ENCODE data around the gene SLC25A24. TPM values are rescaled to one million over a fixed set of nuclear protein-coding genes. Genes with fewer than 3 reads are reported as not detected.
"Not testable (repeated sequence)": the region's sequence is repeated elsewhere in the genome, so short reads cannot be mapped to it uniquely, and the experiment has no call there.

SLC25A24 gene
- total RNA-seq, 1 experiment from 2014 or later, result 86.8 TPM

GRCh38 chr1:108208724-108209446 lies 8.7 kb upstream of the SLC25A24 start:
- Histone ChIP-seq H3K9me3 (ENCODE audit: low read length) (no peaks in the 10 kb centered on the region), H3K4me1 (ENCODE audit: low read length) (no peaks in the 10 kb centered on the region), H3K79me2 (ENCODE audit: low read length) (no peaks in the 10 kb centered on the region), H2AFZ (ENCODE audit: low read length) (peak overlapping the region; percentile 32; the same call in 1 of the 2 replicates), H3K36me3 (ENCODE audit: insufficient read depth, low read length) (no peaks in the 10 kb centered on the region), H3K27ac (ENCODE audit: low read length) (no peak overlapping the region), H3K9me2 (replicated peaks; ENCODE audit: insufficient read depth, low read length) (no peaks in the 10 kb centered on the region), H3K4me3 (ENCODE audit: low read length) (no peak overlapping the region), H4K20me1 (ENCODE audit: insufficient read depth, low read depth, low read length) (no peaks in the 10 kb centered on the region), H3K27me3 (ENCODE audit: low read length) (no peaks in the 10 kb centered on the region), H3K4me2 (ENCODE audit: low read depth, low read length, poor library complexity, severe bottlenecking) (no peak overlapping the region), H3K9ac (ENCODE audit: low read length) (no peak overlapping the region)
- no peak for DNase-seq

GRCh38 chr1:108203582-108203981 lies 3.4 kb upstream of the SLC25A24 start:
- not testable (repeated sequence) for H2AFZ ChIP-seq (ENCODE audit: low read length); H3K36me3 ChIP-seq (ENCODE audit: insufficient read depth, low read length); H3K4me2 ChIP-seq (ENCODE audit: low read depth, low read length, poor library complexity, severe bottlenecking); H3K4me3 ChIP-seq (ENCODE audit: low read length); H4K20me1 ChIP-seq (ENCODE audit: insufficient read depth, low read depth, low read length); H3K27me3 ChIP-seq (ENCODE audit: low read length); H3K27ac ChIP-seq (ENCODE audit: low read length); H3K9me2 ChIP-seq (replicated peaks; ENCODE audit: insufficient read depth, low read length); H3K9ac ChIP-seq (ENCODE audit: low read length); DNase-seq; H3K9me3 ChIP-seq (ENCODE audit: low read length)
- peaks cover 14% of the 10 kb centered on the region for H3K79me2 ChIP-seq (ENCODE audit: low read length)
- peaks cover 17% of the 10 kb centered on the region for H3K4me1 ChIP-seq (ENCODE audit: low read length)

GRCh38 chr1:108201687-108202086 lies 1.5 kb upstream of the SLC25A24 start:
- Histone ChIP-seq H3K4me2 (ENCODE audit: low read depth, low read length, poor library complexity, severe bottlenecking) (peak overlapping the region; percentile 85), H3K9me2 (replicated peaks; ENCODE audit: insufficient read depth, low read length) (no peaks in the 10 kb centered on the region), H3K27ac (ENCODE audit: low read length) (no peak overlapping the region), H3K79me2 (ENCODE audit: low read length) (peaks cover 33% of the 10 kb centered on the region), H3K9ac (ENCODE audit: low read length) (no peak overlapping the region), H3K36me3 (ENCODE audit: insufficient read depth, low read length) (0 out of 2 replicates have a peak, but pooled peaks cover 4% of the 10 kb centered on the region), H2AFZ (ENCODE audit: low read length) (no peak overlapping the region), H3K27me3 (ENCODE audit: low read length) (no peaks in the 10 kb centered on the region), H4K20me1 (ENCODE audit: insufficient read depth, low read depth, low read length) (no peaks in the 10 kb centered on the region), H3K4me3 (ENCODE audit: low read length) (no peak overlapping the region), H3K9me3 (ENCODE audit: low read length) (no peaks in the 10 kb centered on the region), H3K4me1 (ENCODE audit: low read length) (peaks cover 34% of the 10 kb centered on the region)
- DNase-seq, result no peak

GRCh38 chr1:108200687-108201051 lies 526 bp upstream of the SLC25A24 start:
- Histone ChIP-seq H3K36me3 (ENCODE audit: insufficient read depth, low read length) (0 out of 2 replicates have a peak, but pooled peaks cover 5% of the 10 kb centered on the region), H3K9me3 (ENCODE audit: low read length) (no peaks in the 10 kb centered on the region), H3K4me3 (ENCODE audit: low read length) (peak overlapping the region; percentile 98), H2AFZ (ENCODE audit: low read length) (peak overlapping the region; percentile 57), H3K27ac (ENCODE audit: low read length) (peak overlapping the region; percentile 86), H3K79me2 (ENCODE audit: low read length) (peaks cover 43% of the 10 kb centered on the region), H3K9ac (ENCODE audit: low read length) (peak overlapping the region; percentile 96), H3K4me1 (ENCODE audit: low read length) (peaks cover 38% of the 10 kb centered on the region), H3K4me2 (ENCODE audit: low read depth, low read length, poor library complexity, severe bottlenecking) (peak overlapping the region; percentile 85), H3K9me2 (replicated peaks; ENCODE audit: insufficient read depth, low read length) (no peaks in the 10 kb centered on the region), H3K27me3 (ENCODE audit: low read length) (no peaks in the 10 kb centered on the region), H4K20me1 (ENCODE audit: insufficient read depth, low read depth, low read length) (no peaks in the 10 kb centered on the region)
- peak; percentile 85 for DNase-seq

- peak overlapping the region; percentile 96 for H3K9ac ChIP-seq (ENCODE audit: low read length)
- peaks cover 38% of the 10 kb centered on the region for H3K4me1 ChIP-seq (ENCODE audit: low read length)
- H3K4me3 ChIP-seq (ENCODE audit: low read length), result peak overlapping the region; percentile 98
- H4K20me1 ChIP-seq (ENCODE audit: insufficient read depth, low read depth, low read length), result no peaks in the 10 kb centered on the region
- peaks cover 58% of the 10 kb centered on the region for H3K79me2 ChIP-seq (ENCODE audit: low read length)
- peak; percentile 57 for DNase-seq
- peak overlapping the region; percentile 85 for H3K4me2 ChIP-seq (ENCODE audit: low read depth, low read length, poor library complexity, severe bottlenecking)
- no peaks in the 10 kb centered on the region for H3K27me3 ChIP-seq (ENCODE audit: low read length)
- peaks cover 18% of the 10 kb centered on the region; the same call in 1 of the 2 replicates for H3K36me3 ChIP-seq (ENCODE audit: insufficient read depth, low read length)
- H3K9me3 ChIP-seq (ENCODE audit: low read length), result no peaks in the 10 kb centered on the region
- H3K27ac ChIP-seq (ENCODE audit: low read length), result peak overlapping the region; percentile 48
- H3K9me2 ChIP-seq (replicated peaks; ENCODE audit: insufficient read depth, low read length), result no peaks in the 10 kb centered on the region
- H2AFZ ChIP-seq (ENCODE audit: low read length), result 0 out of 2 replicates have a peak overlapping the region, but pooled peaks have one; percentile 32
Observed at GRCh38 chr1:108199201-108199691, 897 bp downstream of the SLC25A24 start.

- no peak for DNase-seq
- no peak overlapping the region for H3K4me3 ChIP-seq (ENCODE audit: low read length)
- H3K36me3 ChIP-seq (ENCODE audit: insufficient read depth, low read length), result peaks cover 28% of the 10 kb centered on the region
- no peaks in the 10 kb centered on the region for H3K27me3 ChIP-seq (ENCODE audit: low read length)
- no peak overlapping the region for H3K27ac ChIP-seq (ENCODE audit: low read length)
- H4K20me1 ChIP-seq (ENCODE audit: insufficient read depth, low read depth, low read length), result no peaks in the 10 kb centered on the region
- H3K9me3 ChIP-seq (ENCODE audit: low read length), result no peaks in the 10 kb centered on the region
- no peak overlapping the region for H3K9ac ChIP-seq (ENCODE audit: low read length)
- no peak overlapping the region for H3K4me2 ChIP-seq (ENCODE audit: low read depth, low read length, poor library complexity, severe bottlenecking)
- H3K9me2 ChIP-seq (replicated peaks; ENCODE audit: insufficient read depth, low read length), result no peaks in the 10 kb centered on the region
- H3K79me2 ChIP-seq (ENCODE audit: low read length), result peaks cover 83% of the 10 kb centered on the region
- peaks cover 63% of the 10 kb centered on the region for H3K4me1 ChIP-seq (ENCODE audit: low read length)
- H2AFZ ChIP-seq (ENCODE audit: low read length), result no peak overlapping the region
Observed at GRCh38 chr1:108194051-108194450, 6.1 kb downstream of the SLC25A24 start.

GRCh38 chr1:108193333-108193732 lies 6.8 kb downstream of the SLC25A24 start:
- Histone ChIP-seq H3K27me3 (ENCODE audit: low read length) (no peaks in the 10 kb centered on the region), H3K9me2 (replicated peaks; ENCODE audit: insufficient read depth, low read length) (no peaks in the 10 kb centered on the region), H3K27ac (ENCODE audit: low read length) (peak overlapping the region; percentile 3; the same call in 1 of the 2 replicates), H3K4me3 (ENCODE audit: low read length) (no peak overlapping the region), H3K9me3 (ENCODE audit: low read length) (peaks cover under 1% of the 10 kb centered on the region; the same call in 1 of the 2 replicates), H3K36me3 (ENCODE audit: insufficient read depth, low read length) (peaks cover 32% of the 10 kb centered on the region), H2AFZ (ENCODE audit: low read length) (no peak overlapping the region), H3K9ac (ENCODE audit: low read length) (no peak overlapping the region), H3K4me1 (ENCODE audit: low read length) (peaks cover 58% of the 10 kb centered on the region), H3K4me2 (ENCODE audit: low read depth, low read length, poor library complexity, severe bottlenecking) (no peak overlapping the region), H4K20me1 (ENCODE audit: insufficient read depth, low read depth, low read length) (no peaks in the 10 kb centered on the region), H3K79me2 (ENCODE audit: low read length) (peaks cover 83% of the 10 kb centered on the region)
- no peak for DNase-seq

GRCh38 chr1:108192581-108192980 lies 7.6 kb downstream of the SLC25A24 start:
- H2AFZ ChIP-seq (ENCODE audit: low read length), result no peak overlapping the region
- no peaks in the 10 kb centered on the region for H3K27me3 ChIP-seq (ENCODE audit: low read length)
- H3K79me2 ChIP-seq (ENCODE audit: low read length), result peaks cover 83% of the 10 kb centered on the region
- H3K4me2 ChIP-seq (ENCODE audit: low read depth, low read length, poor library complexity, severe bottlenecking), result peak overlapping the region; percentile 83
- H3K9ac ChIP-seq (ENCODE audit: low read length), result 0 out of 2 replicates have a peak overlapping the region, but pooled peaks have one; percentile 41
- peak overlapping the region; percentile 98 for H3K27ac ChIP-seq (ENCODE audit: low read length)
- no peaks in the 10 kb centered on the region for H4K20me1 ChIP-seq (ENCODE audit: insufficient read depth, low read depth, low read length)
- H3K4me3 ChIP-seq (ENCODE audit: low read length), result no peak overlapping the region; the same call in 1 of the 2 replicates
- H3K9me3 ChIP-seq (ENCODE audit: low read length), result peaks cover 6% of the 10 kb centered on the region; the same call in 1 of the 2 replicates
- H3K4me1 ChIP-seq (ENCODE audit: low read length), result peaks cover 51% of the 10 kb centered on the region
- no peaks in the 10 kb centered on the region for H3K9me2 ChIP-seq (replicated peaks; ENCODE audit: insufficient read depth, low read length)
- peaks cover 37% of the 10 kb centered on the region for H3K36me3 ChIP-seq (ENCODE audit: insufficient read depth, low read length)
- no peak for DNase-seq
